Muscle of back (tissue), 11 donors: ENCODE data around the gene KCNMA1. TPM values are rescaled to one million over a fixed set of nuclear protein-coding genes. Genes with fewer than 3 reads are reported as not detected.
"Not testable (repeated sequence)": the region's sequence is repeated elsewhere in the genome, so short reads cannot be mapped to it uniquely, and the experiment has no call there.

Experiments
- DNase-seq, 3 donors: peaks; one replicate each; pipeline versions ENCODE4 v3.0.0 to v3.0.0-alpha.2; 2013
- polyA plus RNA-seq, 10 donors: library from polyadenylated mRNA; unstranded; fragments of 120-200 nt; gene quantifications; one replicate each; pipeline ENCODE4 v1.2.1, GENCODE V29; 2013; ENCODE audit not compliant: insufficient read length in 10 of 10

Gene KCNMA1
- polyA plus RNA-seq, 10 donors: 13.8 to 20.5 (median 16.2) TPM

- no peak for DNase-seq
Measured at GRCh38 chr10:77537071-77537470, 100.5 kb downstream of the KCNMA1 start.

- DNase-seq: no peak
Measured at GRCh38 chr10:77533887-77534278, 103.7 kb downstream of the KCNMA1 start.

- no peak for DNase-seq
Measured at GRCh38 chr10:77533146-77533886, 104.3 kb downstream of the KCNMA1 start.

GRCh38 chr10:77532068-77532467 is 105.5 kb downstream of the KCNMA1 start:
- DNase-seq: peak in 1 of 3 donors; percentile 83

GRCh38 chr10:77531441-77532001 is 106.1 kb downstream of the KCNMA1 start:
- DNase-seq: peak in 1 of 3 donors; percentile 73

GRCh38 chr10:77530011-77530410 is 107.6 kb downstream of the KCNMA1 start:
- DNase-seq: no peak

- DNase-seq: no peak
Measured at GRCh38 chr10:77529050-77529576, 108.5 kb downstream of the KCNMA1 start.

DNA sequence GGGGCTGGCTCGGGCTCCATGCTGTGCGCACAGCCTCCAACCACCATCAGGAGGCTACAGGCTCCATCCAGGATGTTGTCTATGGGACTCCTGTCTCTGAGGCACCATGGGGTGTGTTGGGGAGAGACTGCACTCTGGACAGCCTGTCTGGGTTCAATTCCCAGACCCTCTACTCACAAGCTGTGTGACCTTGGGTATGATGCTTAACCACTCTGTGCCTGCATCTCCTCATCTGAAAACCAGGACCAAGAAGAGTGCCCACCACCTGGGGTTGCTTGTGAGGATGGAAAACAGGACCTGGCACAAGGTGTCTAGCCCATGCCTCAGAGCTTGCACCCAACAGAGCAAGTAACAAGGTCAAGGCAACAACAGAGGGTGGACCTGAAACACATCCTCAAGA is 109.8 kb downstream of the KCNMA1 start:
- DNase-seq: no peak

DNA sequence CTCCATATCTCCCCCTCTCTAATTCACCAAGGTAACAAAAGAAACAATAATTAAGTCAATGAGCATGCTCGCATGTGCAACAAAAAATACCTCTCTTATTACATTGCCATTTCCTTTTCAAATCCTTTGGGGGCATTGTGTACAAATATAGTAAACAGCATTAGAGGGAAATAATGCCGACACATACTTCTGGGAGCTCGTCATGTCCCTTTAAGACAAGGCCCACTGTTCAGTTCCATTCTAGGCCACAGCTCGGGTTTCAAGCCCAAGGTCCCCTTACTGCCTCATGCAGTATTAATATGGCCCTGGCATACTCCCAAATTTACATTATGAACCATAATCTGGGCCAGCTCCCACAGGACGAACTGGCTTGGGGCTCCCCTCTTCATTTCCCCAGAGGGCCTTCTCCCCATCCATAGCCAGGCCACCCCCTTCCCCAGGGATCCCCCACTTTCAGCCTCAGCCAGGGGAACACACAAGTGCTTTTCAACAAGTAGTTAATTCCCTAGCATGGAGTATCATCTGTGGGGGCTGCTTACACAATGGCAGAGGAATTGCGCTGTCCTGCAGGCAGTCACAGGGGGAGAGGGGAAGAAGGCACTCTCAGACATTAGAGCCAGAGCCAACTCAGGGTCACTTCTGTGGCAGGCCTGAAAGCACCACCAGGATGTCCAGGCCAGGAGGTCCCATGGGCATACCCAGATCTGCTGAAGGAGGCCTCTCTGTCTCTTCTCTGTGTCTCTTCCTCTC is 110.6 kb downstream of the KCNMA1 start:
- DNase-seq: peak; percentile 52 to 74 (median 64)

- peak; percentile 84 to 95 (median 92) for DNase-seq
Measured at GRCh38 chr10:77524281-77524711, 113.3 kb downstream of the KCNMA1 start.

GRCh38 chr10:77522268-77522809 is 115.3 kb downstream of the KCNMA1 start:
- DNase-seq: no peak

- DNase-seq: no peak
Measured at GRCh38 chr10:77520995-77521394, 116.6 kb downstream of the KCNMA1 start.

DNA sequence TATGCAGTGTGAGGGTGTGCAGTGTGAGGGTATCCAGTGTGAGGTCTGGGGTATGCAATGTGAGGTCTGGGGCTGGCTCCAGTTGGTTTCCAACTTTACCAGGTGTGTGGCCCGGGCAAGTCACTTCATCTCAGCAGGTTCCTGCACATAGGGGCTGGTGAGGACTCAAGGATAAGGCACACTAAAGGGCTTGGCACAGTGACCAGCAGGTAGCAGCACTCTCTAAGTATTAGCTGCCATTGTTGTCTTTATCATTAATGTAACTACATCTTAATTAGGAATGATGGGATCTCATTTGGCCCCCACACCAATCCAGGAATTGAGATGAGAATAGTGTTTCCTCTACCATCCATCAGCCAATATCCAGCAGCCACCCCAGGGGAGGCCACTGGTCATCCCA is 117.3 kb downstream of the KCNMA1 start:
- no peak for DNase-seq

DNA sequence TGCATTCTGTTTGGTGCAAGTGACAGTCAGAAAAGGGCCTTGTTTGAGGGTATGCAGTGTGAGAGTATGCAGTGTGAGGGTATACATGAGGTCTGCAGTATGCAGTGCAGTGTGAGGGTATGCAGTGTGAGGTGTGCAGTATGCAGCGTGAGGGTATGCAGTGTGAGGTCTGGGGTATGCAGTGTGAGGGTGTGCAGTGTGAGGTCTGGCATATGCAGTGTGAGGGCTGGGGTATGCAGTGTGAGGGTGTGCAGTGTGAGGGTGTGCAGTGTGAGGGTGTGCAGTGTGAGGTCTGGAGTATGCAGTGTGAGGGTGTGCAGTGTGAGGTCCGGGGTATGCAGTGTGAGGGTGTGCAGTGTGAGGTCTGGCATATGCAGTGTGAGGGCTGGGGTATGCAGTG is 117.8 kb downstream of the KCNMA1 start:
- DNase-seq: not testable (repeated sequence)

- no peak for DNase-seq
Measured at GRCh38 chr10:77518910-77519274, 118.7 kb downstream of the KCNMA1 start.

DNA sequence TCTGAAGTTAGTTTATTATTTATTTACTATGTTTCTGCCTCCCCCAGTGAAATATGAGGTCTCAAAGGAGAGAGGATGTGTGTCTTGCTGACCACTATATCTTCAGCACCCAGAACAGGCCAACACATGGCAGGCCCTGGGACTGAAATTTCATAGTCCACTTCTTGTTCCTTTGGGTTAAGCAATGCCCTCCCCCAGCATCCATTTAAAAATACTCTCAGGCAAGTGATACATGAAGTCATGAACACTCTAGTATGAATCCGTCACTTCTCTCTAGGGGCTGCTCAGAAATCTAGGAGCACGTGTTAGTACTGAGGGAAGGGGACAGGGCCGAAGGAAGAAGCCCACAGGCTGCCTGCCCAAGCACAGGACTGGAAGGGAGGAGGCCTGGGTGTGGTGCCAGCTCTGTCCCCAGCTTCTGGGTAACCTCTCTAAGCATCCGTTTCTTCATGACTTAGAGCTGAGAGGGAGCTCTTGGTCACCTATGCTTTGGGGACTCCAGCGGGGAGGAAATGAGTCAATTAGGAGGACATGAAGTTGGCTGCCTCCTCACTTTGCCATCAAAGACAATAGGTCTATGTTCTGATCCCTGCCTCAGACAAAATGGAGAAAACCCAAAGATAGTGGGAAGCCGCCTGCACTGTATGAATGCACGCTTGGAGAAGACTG is 119.2 kb downstream of the KCNMA1 start:
- DNase-seq: no peak

GRCh38 chr10:77516575-77516974 is 121.0 kb downstream of the KCNMA1 start:
- no peak for DNase-seq

GRCh38 chr10:77514870-77515269 is 122.7 kb downstream of the KCNMA1 start:
- DNase-seq: no peak

- DNase-seq: peak in 2 of 3 donors; percentile 76 to 81
Measured at GRCh38 chr10:77513781-77514331, 123.8 kb downstream of the KCNMA1 start.

- DNase-seq: no peak
Measured at GRCh38 chr10:77513220-77513619, 124.4 kb downstream of the KCNMA1 start.

DNA sequence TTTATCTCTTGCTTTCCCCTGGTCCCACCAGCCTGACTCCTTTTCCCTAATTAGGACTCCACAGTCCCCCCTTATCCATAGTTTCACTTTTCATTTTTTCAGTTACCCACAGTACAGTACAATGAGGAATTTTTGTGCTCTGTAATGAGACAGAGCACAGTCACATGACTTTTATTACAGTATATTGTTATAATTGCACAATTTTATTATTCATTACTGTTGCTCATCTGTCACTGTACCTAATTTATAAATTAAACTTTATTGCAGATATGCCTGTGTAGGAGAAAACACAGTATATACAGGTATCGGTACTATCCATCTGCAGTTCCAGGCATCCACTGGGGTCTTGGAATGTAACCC is 125.4 kb downstream of the KCNMA1 start:
- DNase-seq: no peak
